HG03097 (cell line): ENCODE data around the gene VSIG8.

ENCODE experiments used
- ATAC-seq: cut with Tn5 transposase; IDR thresholded peaks from one replicate; pipeline ENCODE4 v1.9.1; 2021; ENCODE audit not compliant: unreplicated experiment, low FRiP score

The VSIG8 gene

DNA sequence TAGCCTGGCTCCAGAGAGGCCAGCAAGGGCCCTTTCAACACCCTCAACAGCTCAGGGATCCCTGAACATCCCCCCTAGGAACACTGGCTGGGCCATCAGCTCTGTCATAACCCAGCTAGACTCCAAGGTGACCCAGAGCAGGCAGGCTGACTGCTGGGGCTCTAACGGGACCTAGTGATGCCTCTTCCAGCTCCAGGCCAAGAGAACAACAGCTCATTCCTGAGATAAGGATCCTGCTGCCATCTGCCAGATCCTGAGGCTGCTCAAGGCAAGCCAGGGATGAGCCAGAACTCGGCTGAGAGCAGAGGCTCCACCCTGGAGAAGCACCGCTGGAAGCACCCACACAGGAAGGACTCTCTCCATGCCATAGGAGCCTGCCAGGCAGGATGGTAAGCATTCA lies 2.0 kb downstream of the VSIG8 start:
- ATAC-seq = no peak

DNA sequence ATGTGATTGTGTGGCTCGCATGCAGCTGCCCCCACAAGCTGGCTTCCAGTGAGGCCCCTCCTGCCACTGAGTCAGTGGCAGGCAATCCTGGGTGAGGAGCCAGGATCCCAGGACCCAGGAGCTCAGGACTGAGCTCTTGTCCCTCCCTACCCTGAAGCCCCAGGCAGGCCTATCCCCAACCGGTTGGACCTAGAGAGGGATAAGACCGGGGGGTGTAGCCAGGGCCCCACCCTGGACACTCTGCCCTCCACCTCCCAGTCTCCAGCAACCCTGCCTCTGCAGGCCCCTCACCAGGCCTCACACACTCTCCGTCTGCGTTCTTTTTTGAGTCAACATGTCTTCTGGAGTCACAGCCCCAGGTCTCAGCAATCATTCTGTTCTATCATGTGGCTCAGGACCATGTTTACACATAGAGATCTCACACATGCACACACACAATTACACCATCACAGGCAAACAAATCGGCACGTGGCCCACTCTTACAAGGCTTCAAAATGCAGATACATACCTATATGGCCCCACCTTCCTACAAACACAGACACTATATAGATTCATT lies 2.6 kb downstream of the VSIG8 start:
- no peak for ATAC-seq

- ATAC-seq = no peak
These were observed 4.6 kb downstream of the VSIG8 start for GRCh38 chr1:159857889-159858288.

- no peak for ATAC-seq
These were observed 5.9 kb downstream of the VSIG8 start for GRCh38 chr1:159856576-159856975.

DNA sequence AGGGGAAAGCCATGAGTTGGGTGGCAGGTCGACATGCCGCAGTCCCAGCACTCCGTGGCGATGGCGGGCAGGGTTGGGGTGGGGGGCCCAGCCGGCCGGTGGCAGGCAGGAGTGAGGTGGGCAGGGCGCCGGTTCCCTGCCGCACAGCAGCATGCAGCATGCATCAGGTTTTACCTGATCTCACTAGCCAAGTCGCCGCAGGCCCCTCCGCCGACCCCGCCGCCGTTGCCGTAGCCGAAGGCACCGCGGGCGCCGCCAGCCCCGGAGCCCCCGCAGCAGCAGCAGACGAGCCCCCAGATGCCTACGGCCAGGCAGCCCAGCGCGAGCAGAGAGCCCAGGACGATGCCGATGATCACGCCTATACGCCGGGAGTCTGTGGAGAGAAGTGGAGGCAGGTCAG lies 6.7 kb downstream of the VSIG8 start:
- no peak for ATAC-seq

GRCh38 chr1:159854693-159855192 lies 7.7 kb downstream of the VSIG8 start:
- ATAC-seq = peak; percentile 62

DNA sequence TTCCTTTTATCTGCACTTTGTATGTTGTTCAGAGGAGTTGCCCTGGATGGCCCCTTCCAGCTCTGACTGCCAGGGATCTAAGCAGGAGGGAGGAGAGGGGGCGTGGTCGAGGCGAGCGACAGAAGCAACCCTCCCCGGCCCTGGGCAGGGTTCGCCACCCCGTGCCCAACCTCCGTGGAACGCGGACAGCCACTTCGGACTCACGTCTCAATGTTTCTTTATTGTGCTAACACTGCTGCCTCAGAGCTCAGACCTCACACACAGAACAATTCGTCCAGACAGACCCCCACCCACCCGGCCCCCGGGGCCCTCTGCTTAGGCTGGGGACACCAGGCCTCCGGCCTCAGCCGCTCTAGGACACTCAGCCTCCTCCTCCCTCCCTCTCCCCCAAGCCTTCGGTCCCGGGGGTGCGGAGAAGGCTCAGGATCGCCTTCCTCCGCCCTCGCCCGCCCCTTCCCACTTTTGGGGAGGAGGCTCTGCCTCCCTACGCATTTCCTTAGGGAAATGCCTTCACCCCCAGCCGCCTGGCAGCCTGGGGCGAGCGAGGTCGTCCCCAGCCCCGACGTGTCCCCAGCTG lies 8.3 kb downstream of the VSIG8 start:
- no peak for ATAC-seq

GRCh38 chr1:159853417-159854115 lies 8.9 kb downstream of the VSIG8 start:
- ATAC-seq = no peak

GRCh38 chr1:159851407-159851806 lies 11.1 kb downstream of the VSIG8 start:
- ATAC-seq = no peak

GRCh38 chr1:159849626-159850366 lies 12.7 kb downstream of the VSIG8 start:
- no peak for ATAC-seq

GRCh38 chr1:159848326-159848725 lies 14.1 kb downstream of the VSIG8 start:
- no peak for ATAC-seq

DNA sequence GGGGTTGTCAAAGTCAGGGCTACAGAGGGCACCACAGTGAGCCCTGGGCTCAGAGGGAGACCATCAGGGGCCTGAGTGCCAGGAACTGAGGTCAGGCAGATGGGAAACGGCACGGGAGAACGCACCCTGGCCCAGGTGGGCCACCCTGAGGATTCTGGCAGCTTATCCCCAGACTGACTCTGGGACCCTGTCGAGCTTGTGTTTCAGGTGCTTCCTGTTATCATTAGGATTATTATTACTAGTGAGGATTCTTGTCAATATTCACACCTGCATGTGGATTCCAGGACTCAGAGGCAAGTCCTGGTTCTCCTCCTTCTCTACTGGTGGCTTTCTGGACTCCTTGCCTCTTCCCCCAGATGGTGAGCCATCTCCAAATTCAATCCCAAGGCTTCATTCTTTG lies 15.2 kb downstream of the VSIG8 start:
- no peak for ATAC-seq

DNA sequence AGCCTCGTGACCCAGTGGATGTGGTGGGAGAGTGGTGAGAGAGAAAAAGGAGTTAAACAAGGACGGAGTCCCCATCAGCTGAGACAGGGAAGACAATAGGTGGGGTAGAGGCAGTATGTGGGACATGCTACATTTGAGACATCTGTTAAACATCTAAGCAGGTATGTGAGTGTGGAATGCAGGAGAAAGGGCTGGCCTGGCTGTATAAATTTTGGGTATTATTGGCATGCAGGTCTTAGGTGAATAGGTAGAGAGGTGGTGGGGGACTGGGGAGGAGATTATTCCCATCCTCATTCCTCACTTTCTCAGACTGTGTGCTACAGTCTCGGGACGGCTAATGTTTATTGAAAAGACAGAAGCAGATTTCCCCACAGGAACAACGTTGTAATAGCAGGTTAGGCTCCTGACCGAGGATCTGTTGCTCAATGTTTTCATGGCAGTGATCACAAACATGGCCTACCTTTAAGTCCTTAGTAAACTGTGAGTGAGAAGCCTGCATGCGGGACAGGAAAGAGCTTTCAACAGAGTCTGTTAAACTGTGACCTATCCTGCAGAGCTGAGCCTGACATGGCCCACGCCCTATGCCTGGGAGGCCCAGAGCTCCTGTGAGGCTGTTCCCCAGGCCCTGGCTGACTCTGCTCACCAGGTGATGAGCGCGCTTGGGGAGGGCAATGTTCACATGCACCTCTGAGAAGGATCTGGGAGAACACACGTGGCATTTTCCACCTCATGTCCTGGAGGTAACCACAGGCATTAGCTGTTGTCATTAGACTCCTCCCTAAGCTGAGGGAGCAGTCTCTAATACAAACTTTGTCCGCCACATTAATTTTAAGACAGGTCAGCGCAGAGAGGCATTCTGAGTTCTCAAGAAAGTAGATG lies 16.5 kb downstream of the VSIG8 start:
- no peak for ATAC-seq

- ATAC-seq = no peak
These were observed 19.0 kb downstream of the VSIG8 start for GRCh38 chr1:159843459-159843858.

GRCh38 chr1:159841749-159842148 lies 20.7 kb downstream of the VSIG8 start:
- ATAC-seq = no peak

- ATAC-seq = peak; percentile 54
These were observed 23.2 kb downstream of the VSIG8 start for GRCh38 chr1:159839116-159839849.

DNA sequence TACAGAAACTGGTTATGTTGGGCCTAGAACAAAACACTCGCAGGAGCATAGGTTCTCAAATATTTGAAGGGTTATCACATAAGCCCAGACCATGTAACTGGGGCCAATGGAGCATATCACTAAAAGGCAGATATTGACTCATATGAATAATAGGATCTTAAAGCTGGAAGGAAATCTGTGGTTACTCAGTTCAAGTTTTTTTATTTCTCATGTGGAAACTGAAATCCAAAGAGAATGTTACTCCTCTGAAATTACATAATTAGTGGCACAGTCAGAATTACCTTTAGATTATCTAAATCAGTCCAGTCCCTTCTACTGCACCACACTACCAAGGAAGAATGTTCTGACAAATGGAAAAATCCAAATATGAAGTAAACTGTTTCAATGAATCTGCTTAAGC lies 23.7 kb downstream of the VSIG8 start:
- ATAC-seq = peak; percentile 65

GRCh38 chr1:159835862-159836525 lies 26.5 kb downstream of the VSIG8 start:
- no peak for ATAC-seq

- ATAC-seq = no peak
These were observed 27.1 kb downstream of the VSIG8 start for GRCh38 chr1:159835356-159835755.
